ENCODE data around the gene MAGI3.

Gene MAGI3

GRCh38 chr1:113670650-113671049 is 280.3 kb downstream of the MAGI3 start:
- TF ChIP-seq REST (IDR thresholded peaks at IDR 0.05; ENCODE audit: insufficient read depth in 1 of 2, low read depth in 2 of 2, low read length in 2 of 2) (no peak), SIN3A (IDR thresholded peaks at IDR 0.05; ENCODE audit: borderline replicate concordance, insufficient read depth, low read length) (no peak), TAF1 (IDR thresholded peaks at IDR 0.05; ENCODE audit: borderline replicate concordance, insufficient read depth, low read length) (no peak), FOXP2 (optimal IDR thresholded peaks at IDR 0.05; ENCODE audit: borderline replicate concordance, extremely low read depth, extremely low read length, insufficient read depth) (no peak), POLR2AphosphoS5 (IDR thresholded peaks at IDR 0.05; ENCODE audit: low read depth, low read length) (no peak)

- TF ChIP-seq SIN3A (IDR thresholded peaks at IDR 0.05; ENCODE audit: borderline replicate concordance, insufficient read depth, low read length) (no peak), REST (IDR thresholded peaks at IDR 0.05; ENCODE audit: insufficient read depth in 1 of 2, low read depth in 2 of 2, low read length in 2 of 2) (no peak), TAF1 (IDR thresholded peaks at IDR 0.05; ENCODE audit: borderline replicate concordance, insufficient read depth, low read length) (no peak), POLR2AphosphoS5 (IDR thresholded peaks at IDR 0.05; ENCODE audit: low read depth, low read length) (no peak), FOXP2 (optimal IDR thresholded peaks at IDR 0.05; ENCODE audit: borderline replicate concordance, extremely low read depth, extremely low read length, insufficient read depth) (no peak)
Measured at GRCh38 chr1:113672491-113672890, 282.2 kb downstream of the MAGI3 start.

GRCh38 chr1:113674591-113674990 is 284.3 kb downstream of the MAGI3 start:
- TF ChIP-seq TAF1 (IDR thresholded peaks at IDR 0.05; ENCODE audit: borderline replicate concordance, insufficient read depth, low read length) (no peak), POLR2AphosphoS5 (IDR thresholded peaks at IDR 0.05; ENCODE audit: low read depth, low read length) (no peak), SIN3A (IDR thresholded peaks at IDR 0.05; ENCODE audit: borderline replicate concordance, insufficient read depth, low read length) (no peak), FOXP2 (optimal IDR thresholded peaks at IDR 0.05; ENCODE audit: borderline replicate concordance, extremely low read depth, extremely low read length, insufficient read depth) (no peak), REST (IDR thresholded peaks at IDR 0.05; ENCODE audit: insufficient read depth in 1 of 2, low read depth in 2 of 2, low read length in 2 of 2) (no peak)

GRCh38 chr1:113675302-113675701 is 285.0 kb downstream of the MAGI3 start:
- TF ChIP-seq REST (IDR thresholded peaks at IDR 0.05; ENCODE audit: insufficient read depth in 1 of 2, low read depth in 2 of 2, low read length in 2 of 2) (no peak), POLR2AphosphoS5 (IDR thresholded peaks at IDR 0.05; ENCODE audit: low read depth, low read length) (no peak), TAF1 (IDR thresholded peaks at IDR 0.05; ENCODE audit: borderline replicate concordance, insufficient read depth, low read length) (no peak), FOXP2 (optimal IDR thresholded peaks at IDR 0.05; ENCODE audit: borderline replicate concordance, extremely low read depth, extremely low read length, insufficient read depth) (no peak), SIN3A (IDR thresholded peaks at IDR 0.05; ENCODE audit: borderline replicate concordance, insufficient read depth, low read length) (no peak)

GRCh38 chr1:113676524-113676923 is 286.2 kb downstream of the MAGI3 start:
- TF ChIP-seq TAF1 (IDR thresholded peaks at IDR 0.05; ENCODE audit: borderline replicate concordance, insufficient read depth, low read length), result no peak
- no peak for TF ChIP-seq SIN3A (IDR thresholded peaks at IDR 0.05; ENCODE audit: borderline replicate concordance, insufficient read depth, low read length)
- TF ChIP-seq FOXP2 (optimal IDR thresholded peaks at IDR 0.05; ENCODE audit: borderline replicate concordance, extremely low read depth, extremely low read length, insufficient read depth), result no peak
- TF ChIP-seq REST (IDR thresholded peaks at IDR 0.05; ENCODE audit: insufficient read depth in 1 of 2, low read depth in 2 of 2, low read length in 2 of 2), result no peak
- no peak for TF ChIP-seq POLR2AphosphoS5 (IDR thresholded peaks at IDR 0.05; ENCODE audit: low read depth, low read length)

Measured in PFSK-1 (cell line).